ENCODE data around the gene BCL2L13.

The BCL2L13 gene

GRCh38 chr22:17700778-17701177, 62.2 kb downstream of the BCL2L13 start:
- DNase-seq (ENCODE audit: low read depth): no peak
- TF ChIP-seq CTCF (IDR thresholded peaks at IDR 0.05; ENCODE audit: control insufficient read depth, extremely low read depth, insufficient read depth): no peak
- H3K4me3 ChIP-seq (ENCODE audit: low read depth, low read length): no peak overlapping the region

GRCh38 chr22:17703811-17704210, 65.3 kb downstream of the BCL2L13 start:
- DNase-seq (ENCODE audit: low read depth): no peak
- no peak overlapping the region for H3K4me3 ChIP-seq (ENCODE audit: low read depth, low read length)
- no peak for TF ChIP-seq CTCF (IDR thresholded peaks at IDR 0.05; ENCODE audit: control insufficient read depth, extremely low read depth, insufficient read depth)

- no peak for DNase-seq (ENCODE audit: low read depth)
- no peak for TF ChIP-seq CTCF (IDR thresholded peaks at IDR 0.05; ENCODE audit: control insufficient read depth, extremely low read depth, insufficient read depth)
- H3K4me3 ChIP-seq (ENCODE audit: low read depth, low read length): no peak overlapping the region
Measured at GRCh38 chr22:17705546-17705945, 67.0 kb downstream of the BCL2L13 start.

GRCh38 chr22:17705951-17706900, 67.7 kb downstream of the BCL2L13 start:
- peak; percentile 73 for DNase-seq (ENCODE audit: low read depth)
- peak overlapping the region; percentile 46 for H3K4me3 ChIP-seq (ENCODE audit: low read depth, low read length)

GRCh38 chr22:17706947-17707346, 68.4 kb downstream of the BCL2L13 start:
- no peak for DNase-seq (ENCODE audit: low read depth)
- H3K4me3 ChIP-seq (ENCODE audit: low read depth, low read length): peak overlapping the region; percentile 46
- no peak for TF ChIP-seq CTCF (IDR thresholded peaks at IDR 0.05; ENCODE audit: control insufficient read depth, extremely low read depth, insufficient read depth)

More at GRCh38 chr22:17705951-17706900, 67.7 kb downstream of the BCL2L13 start:
- no peak for TF ChIP-seq CTCF (IDR thresholded peaks at IDR 0.05; ENCODE audit: control insufficient read depth, extremely low read depth, insufficient read depth)

GRCh38 chr22:17707526-17707925, 69.0 kb downstream of the BCL2L13 start:
- no peak for DNase-seq (ENCODE audit: low read depth)
- no peak overlapping the region for H3K4me3 ChIP-seq (ENCODE audit: low read depth, low read length)
- TF ChIP-seq CTCF (IDR thresholded peaks at IDR 0.05; ENCODE audit: control insufficient read depth, extremely low read depth, insufficient read depth): no peak

Data from LNCaP clone FGC (cell line).